Keratinocyte (primary cell): ENCODE data around the gene SEC24B.

Experiments
- CTCF ChIP-seq, 3 experiments: IDR thresholded peaks in 1 of 3; conservative IDR thresholded peaks in 1 of 3; optimal IDR thresholded peaks in 1 of 3; 2 replicates in 2 of 3; 3 replicates in 1 of 3; pipeline versions ENCODE3 to v1.5.1; 2011; ENCODE audit warnings: low read length in 3 of 3, mild to moderate bottlenecking in 3 of 3, moderate library complexity in 2 of 3, control low read depth in 1 of 3, inconsistent platforms in 1 of 3; ENCODE audit not compliant: insufficient read depth in 2 of 3; ENCODE audit errors: extremely low read depth in 1 of 3
- EZH2 ChIP-seq: IDR thresholded peaks from one replicate; pipeline ENCODE4 v1.6.1; 2012; ENCODE audit warnings: inconsistent platforms, mild to moderate bottlenecking, low read length, moderate library complexity

GRCh38 chr4:109559983-109560686, 126.5 kb downstream of the SEC24B start, which contains the start of gene MCUB:
- TF ChIP-seq CTCF (optimal IDR thresholded peaks at IDR 0.05 in 1 of 3, IDR thresholded peaks at IDR 0.05 in 1 of 3, conservative IDR thresholded peaks at IDR 0.05 in 1 of 3; ENCODE audit: extremely low read depth in 1 of 3, insufficient read depth in 2 of 3, low read length in 3 of 3) (no peak), EZH2 (no peak)
